ENCODE measurements around the gene CLCN2.
"Not testable (repeated sequence)": the region's sequence is repeated elsewhere in the genome, so short reads cannot be mapped to it uniquely, and the experiment has no call there.

Gene CLCN2

DNA sequence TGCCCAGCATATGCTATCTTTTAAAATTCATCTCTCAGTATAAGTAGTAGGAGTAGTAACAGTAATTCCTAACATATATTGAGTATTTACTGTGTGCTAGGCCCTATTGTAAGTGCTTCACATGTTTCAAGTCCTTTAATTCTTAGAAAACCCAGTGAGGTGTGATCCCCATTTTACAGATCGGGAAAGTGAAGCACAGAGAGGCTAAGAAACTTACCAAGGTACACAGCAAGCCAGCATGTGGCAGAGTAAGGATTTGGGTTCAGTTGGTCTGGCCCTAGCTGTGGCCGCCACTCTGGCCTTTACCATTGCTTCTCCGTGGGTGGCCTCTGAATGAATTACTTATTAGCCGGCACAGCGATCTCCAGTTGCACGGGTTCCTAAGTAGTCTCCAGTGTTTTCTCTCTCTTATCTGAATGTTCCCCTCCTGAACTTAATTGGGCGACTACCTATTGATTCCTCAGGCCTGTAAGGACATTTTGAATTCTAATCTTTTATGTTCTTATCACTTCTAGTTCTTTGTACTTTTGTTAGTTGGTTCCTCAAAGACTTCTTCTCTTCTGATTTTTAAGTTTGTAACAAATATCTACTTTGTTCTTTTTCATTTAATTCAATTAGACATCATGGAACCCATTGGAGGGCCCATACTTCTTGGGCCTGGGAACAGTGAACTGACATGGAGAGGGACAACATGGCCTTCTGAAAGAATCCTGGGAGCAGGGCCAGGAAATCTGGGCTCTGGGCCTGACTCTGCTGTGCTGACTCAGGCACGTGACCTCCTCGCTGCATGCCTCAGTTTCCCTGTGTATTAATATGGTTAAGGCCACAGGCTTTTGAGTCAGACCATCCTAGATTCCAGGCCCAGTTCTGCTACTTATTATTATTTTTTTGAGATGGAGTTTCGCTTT lies 11.6 kb downstream of the CLCN2 start:
- Histone ChIP-seq H3K4me3 (ENCODE audit: low read length) (no peak overlapping the region), H3K4me1 (ENCODE audit: control insufficient read depth, insufficient read depth, low read length) (peaks cover 24% of the 10 kb centered on the region), H3K9me3 (ENCODE audit: control insufficient read depth, low read length) (no peaks in the 10 kb centered on the region), H3K9ac (ENCODE audit: low read length) (no peak overlapping the region), H3K27me3 (replicated peaks; ENCODE audit: control insufficient read depth, insufficient read depth, low read length) (no peaks in the 10 kb centered on the region), H3K36me3 (ENCODE audit: control insufficient read depth, insufficient read depth, low read length, severe bottlenecking) (no peaks in the 10 kb centered on the region)
- no peak for DNase-seq (ENCODE audit: low read depth)

GRCh38 chr3:184348057-184348382 lies 13.4 kb downstream of the CLCN2 start:
- Histone ChIP-seq H3K36me3 (ENCODE audit: control insufficient read depth, insufficient read depth, low read length, severe bottlenecking) (peaks cover 7% of the 10 kb centered on the region), H3K4me1 (ENCODE audit: control insufficient read depth, insufficient read depth, low read length) (peaks cover 24% of the 10 kb centered on the region), H3K4me3 (ENCODE audit: low read length) (no peak overlapping the region), H3K9me3 (ENCODE audit: control insufficient read depth, low read length) (no peaks in the 10 kb centered on the region), H3K27me3 (replicated peaks; ENCODE audit: control insufficient read depth, insufficient read depth, low read length) (no peaks in the 10 kb centered on the region), H3K9ac (ENCODE audit: low read length) (no peak overlapping the region)
- DNase-seq (ENCODE audit: low read depth), result no peak

- no peak overlapping the region for H3K4me3 ChIP-seq (ENCODE audit: low read length)
- no peaks in the 10 kb centered on the region for H3K27me3 ChIP-seq (replicated peaks; ENCODE audit: control insufficient read depth, insufficient read depth, low read length)
- H3K36me3 ChIP-seq (ENCODE audit: control insufficient read depth, insufficient read depth, low read length, severe bottlenecking), result peaks cover 12% of the 10 kb centered on the region
- H3K4me1 ChIP-seq (ENCODE audit: control insufficient read depth, insufficient read depth, low read length), result peaks cover 24% of the 10 kb centered on the region
- H3K9ac ChIP-seq (ENCODE audit: low read length), result no peak overlapping the region
- no peaks in the 10 kb centered on the region for H3K9me3 ChIP-seq (ENCODE audit: control insufficient read depth, low read length)
- no peak for DNase-seq (ENCODE audit: low read depth)
Measured at GRCh38 chr3:184347321-184348056, 13.9 kb downstream of the CLCN2 start.

GRCh38 chr3:184346480-184347190 lies 14.8 kb downstream of the CLCN2 start:
- H3K4me1 ChIP-seq (ENCODE audit: control insufficient read depth, insufficient read depth, low read length), result peaks cover 24% of the 10 kb centered on the region
- H3K36me3 ChIP-seq (ENCODE audit: control insufficient read depth, insufficient read depth, low read length, severe bottlenecking), result peaks cover 17% of the 10 kb centered on the region
- DNase-seq (ENCODE audit: low read depth), result no peak
- no peak overlapping the region for H3K9ac ChIP-seq (ENCODE audit: low read length)
- no peaks in the 10 kb centered on the region for H3K27me3 ChIP-seq (replicated peaks; ENCODE audit: control insufficient read depth, insufficient read depth, low read length)
- no peaks in the 10 kb centered on the region for H3K9me3 ChIP-seq (ENCODE audit: control insufficient read depth, low read length)
- H3K4me3 ChIP-seq (ENCODE audit: low read length), result no peak overlapping the region

DNA sequence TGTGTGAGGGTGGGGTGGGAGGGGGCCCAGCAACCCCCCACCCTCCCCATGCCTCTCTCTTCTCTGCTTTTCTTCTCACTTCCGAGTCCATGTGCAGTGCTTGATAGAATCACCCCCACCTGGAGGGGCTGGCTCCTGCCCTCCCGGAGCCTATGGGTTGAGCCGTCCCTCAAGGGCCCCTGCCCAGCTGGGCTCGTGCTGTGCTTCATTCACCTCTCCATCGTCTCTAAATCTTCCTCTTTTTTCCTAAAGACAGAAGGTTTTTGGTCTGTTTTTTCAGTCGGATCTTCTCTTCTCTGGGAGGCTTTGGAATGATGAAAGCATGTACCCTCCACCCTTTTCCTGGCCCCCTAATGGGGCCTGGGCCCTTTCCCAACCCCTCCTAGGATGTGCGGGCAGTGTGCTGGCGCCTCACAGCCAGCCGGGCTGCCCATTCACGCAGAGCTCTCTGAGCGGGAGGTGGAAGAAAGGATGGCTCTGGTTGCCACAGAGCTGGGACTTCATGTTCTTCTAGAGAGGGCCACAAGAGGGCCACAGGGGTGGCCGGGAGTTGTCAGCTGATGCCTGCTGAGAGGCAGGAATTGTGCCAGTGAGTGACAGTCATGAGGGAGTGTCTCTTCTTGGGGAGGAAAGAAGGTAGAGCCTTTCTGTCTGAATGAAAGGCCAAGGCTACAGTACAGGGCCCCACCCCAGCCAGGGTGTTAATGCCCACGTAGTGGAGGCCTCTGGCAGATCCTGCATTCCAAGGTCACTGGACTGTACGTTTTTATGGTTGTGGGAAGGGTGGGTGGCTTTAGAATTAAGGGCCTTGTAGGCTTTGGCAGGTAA lies 15.9 kb downstream of the CLCN2 start:
- Histone ChIP-seq H3K27me3 (replicated peaks; ENCODE audit: control insufficient read depth, insufficient read depth, low read length) (no peaks in the 10 kb centered on the region), H3K9ac (ENCODE audit: low read length) (peak overlapping the region; percentile 27), H3K4me1 (ENCODE audit: control insufficient read depth, insufficient read depth, low read length) (peaks cover 24% of the 10 kb centered on the region), H3K9me3 (ENCODE audit: control insufficient read depth, low read length) (no peaks in the 10 kb centered on the region), H3K4me3 (ENCODE audit: low read length) (no peak overlapping the region), H3K36me3 (ENCODE audit: control insufficient read depth, insufficient read depth, low read length, severe bottlenecking) (peaks cover 17% of the 10 kb centered on the region)
- peak; percentile 69 for DNase-seq (ENCODE audit: low read depth)

- H3K4me1 ChIP-seq (ENCODE audit: control insufficient read depth, insufficient read depth, low read length), result peaks cover 24% of the 10 kb centered on the region
- no peak for DNase-seq (ENCODE audit: low read depth)
- no peak overlapping the region for H3K9ac ChIP-seq (ENCODE audit: low read length)
- H3K27me3 ChIP-seq (replicated peaks; ENCODE audit: control insufficient read depth, insufficient read depth, low read length), result no peaks in the 10 kb centered on the region
- peaks cover 17% of the 10 kb centered on the region for H3K36me3 ChIP-seq (ENCODE audit: control insufficient read depth, insufficient read depth, low read length, severe bottlenecking)
- H3K4me3 ChIP-seq (ENCODE audit: low read length), result no peak overlapping the region
- no peaks in the 10 kb centered on the region for H3K9me3 ChIP-seq (ENCODE audit: control insufficient read depth, low read length)
Measured at GRCh38 chr3:184344579-184345316, 16.7 kb downstream of the CLCN2 start.

DNA sequence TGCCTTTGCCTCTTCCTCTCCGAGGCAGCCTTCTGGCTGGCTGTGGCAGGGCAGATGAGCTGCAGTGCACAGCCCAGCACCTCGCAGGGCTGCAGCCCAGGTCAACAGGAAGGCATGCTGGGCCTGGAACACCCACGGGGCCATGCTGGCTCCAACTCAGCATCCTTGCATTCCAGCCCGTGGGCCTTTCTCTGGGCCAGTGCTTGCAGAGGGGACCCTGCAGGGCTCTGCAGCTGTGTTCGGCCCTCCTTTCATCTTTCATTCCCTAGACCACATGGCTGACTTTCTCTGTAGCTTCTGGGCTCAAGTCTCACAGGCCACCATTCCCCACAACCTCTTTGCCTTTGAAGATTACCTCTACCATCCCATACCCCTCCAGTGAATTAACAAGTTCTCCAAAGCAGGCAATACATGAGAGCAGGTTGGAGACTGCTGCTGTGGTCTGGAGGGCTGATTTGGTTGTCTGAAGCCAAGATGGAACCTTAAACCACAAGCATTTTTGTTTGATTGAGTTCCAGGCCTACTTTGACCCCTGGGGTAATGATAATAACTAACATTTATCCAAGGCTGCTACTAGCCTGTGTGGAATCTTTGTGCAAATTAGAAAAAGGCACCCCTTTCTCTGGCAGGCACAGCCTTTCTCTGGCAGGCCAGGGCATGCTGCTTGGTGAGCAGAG lies 18.1 kb downstream of the CLCN2 start:
- H3K36me3 ChIP-seq (ENCODE audit: control insufficient read depth, insufficient read depth, low read length, severe bottlenecking), result peaks cover 17% of the 10 kb centered on the region
- no peak overlapping the region for H3K9ac ChIP-seq (ENCODE audit: low read length)
- peaks cover 25% of the 10 kb centered on the region for H3K4me1 ChIP-seq (ENCODE audit: control insufficient read depth, insufficient read depth, low read length)
- no peak for DNase-seq (ENCODE audit: low read depth)
- no peaks in the 10 kb centered on the region for H3K27me3 ChIP-seq (replicated peaks; ENCODE audit: control insufficient read depth, insufficient read depth, low read length)
- H3K4me3 ChIP-seq (ENCODE audit: low read length), result no peak overlapping the region
- no peaks in the 10 kb centered on the region for H3K9me3 ChIP-seq (ENCODE audit: control insufficient read depth, low read length)

- H3K27me3 ChIP-seq (replicated peaks; ENCODE audit: control insufficient read depth, insufficient read depth, low read length), result no peaks in the 10 kb centered on the region
- no peak overlapping the region for H3K4me3 ChIP-seq (ENCODE audit: low read length)
- no peaks in the 10 kb centered on the region for H3K9me3 ChIP-seq (ENCODE audit: control insufficient read depth, low read length)
- H3K4me1 ChIP-seq (ENCODE audit: control insufficient read depth, insufficient read depth, low read length), result peaks cover 28% of the 10 kb centered on the region
- H3K9ac ChIP-seq (ENCODE audit: low read length), result no peak overlapping the region
- no peak for DNase-seq (ENCODE audit: low read depth)
- peaks cover 17% of the 10 kb centered on the region for H3K36me3 ChIP-seq (ENCODE audit: control insufficient read depth, insufficient read depth, low read length, severe bottlenecking)
Measured at GRCh38 chr3:184341925-184342324, 19.5 kb downstream of the CLCN2 start.

DNA sequence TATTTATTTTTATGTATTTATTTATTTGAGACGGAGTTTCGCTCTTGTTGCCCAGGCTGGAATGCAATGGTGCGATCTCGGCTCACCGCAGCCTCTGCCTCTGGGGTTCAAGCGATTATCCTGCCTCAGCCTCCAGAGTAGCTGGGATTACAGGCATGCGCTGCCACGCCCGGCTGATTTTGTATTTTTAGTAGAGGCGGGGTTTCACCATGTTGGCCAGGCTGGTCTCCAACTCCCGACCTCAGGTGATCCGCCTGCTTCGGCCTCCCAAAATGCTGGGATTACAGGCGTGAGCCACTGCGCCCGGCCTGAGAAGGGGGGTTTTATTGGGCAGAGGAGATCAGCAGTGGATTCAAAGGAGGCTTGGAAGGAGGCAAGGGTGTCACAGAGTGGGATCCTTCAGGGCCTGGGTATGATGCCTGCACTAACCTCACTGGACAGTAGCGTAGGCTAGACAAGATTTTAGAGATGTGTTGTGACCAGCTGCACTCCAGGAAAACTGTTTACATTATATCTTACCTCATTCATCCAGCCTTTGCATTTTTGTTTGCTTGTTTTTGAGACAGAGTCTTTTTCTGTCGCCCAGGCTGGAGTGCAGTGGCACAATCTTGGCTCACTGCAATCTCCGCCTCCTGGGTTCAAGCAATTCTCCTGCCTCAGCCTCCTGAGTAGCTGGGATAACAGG lies 21.8 kb downstream of the CLCN2 start:
- not testable (repeated sequence) for H3K9me3 ChIP-seq (ENCODE audit: control insufficient read depth, low read length); H3K9ac ChIP-seq (ENCODE audit: low read length); H3K4me3 ChIP-seq (ENCODE audit: low read length); H3K27me3 ChIP-seq (replicated peaks; ENCODE audit: control insufficient read depth, insufficient read depth, low read length); DNase-seq (ENCODE audit: low read depth)
- peaks cover 27% of the 10 kb centered on the region for H3K36me3 ChIP-seq (ENCODE audit: control insufficient read depth, insufficient read depth, low read length, severe bottlenecking)
- H3K4me1 ChIP-seq (ENCODE audit: control insufficient read depth, insufficient read depth, low read length), result peaks cover 28% of the 10 kb centered on the region

All from adipocyte (in vitro differentiated cells).